Neural crest cell (in vitro differentiated cells): Measurements from ENCODE around the gene ZNF532. TPM values are rescaled to one million over a fixed set of nuclear protein-coding genes. Genes with fewer than 3 reads are reported as not detected.

Experiments
- DNase-seq: peaks from one replicate; pipeline ENCODE4 v3.0.0; 2021; ENCODE audit warnings: low read depth, mixed read lengths, low spot score
- H3K27ac Mint-ChIP-seq: one replicate; pipeline ENCODE4 v1.8.0; 2021; ENCODE audit warnings: mild to moderate bottlenecking, mixed read lengths; ENCODE audit not compliant: unreplicated experiment
- H3K27me3 Mint-ChIP-seq: 2 replicates; pipeline ENCODE4 v1.8.0; 2021; ENCODE audit warnings: low read depth, mild to moderate bottlenecking, mixed read lengths
- H3K36me3 Mint-ChIP-seq: 2 replicates; pipeline ENCODE4 v1.8.0; 2021; ENCODE audit warnings: low read depth, mild to moderate bottlenecking, mixed read lengths
- H3K4me1 Mint-ChIP-seq: 2 replicates; pipeline ENCODE4 v1.8.0; 2021; ENCODE audit warnings: mixed read lengths
- H3K4me3 Mint-ChIP-seq: one replicate; pipeline ENCODE4 v1.8.0; 2021; ENCODE audit warnings: mild to moderate bottlenecking, mixed read lengths
- H3K9me3 Mint-ChIP-seq: 2 replicates; pipeline ENCODE4 v1.8.0; 2021; ENCODE audit warnings: mixed read lengths
- CTCF ChIP-seq: fragments of 200-600 bp; sonication (generic); conservative IDR thresholded peaks from 2 replicates; pipeline ENCODE4 v1.5.0; 2021; ENCODE audit warnings: antibody characterized with exemption, mild to moderate bottlenecking
- total RNA-seq: library from RNA; stranded (reverse); gene quantifications from 2 replicates; pipeline ENCODE4 v1.2.1, GENCODE V29; 2021

ZNF532 gene
- total RNA-seq, 1 donor from 2014 or later = 171 TPM

GRCh38 chr18:59008302-59008974 is 143.8 kb downstream of the ZNF532 start:
- Mint-ChIP-seq H3K27me3 (no peaks in the 10 kb centered on the region), H3K27ac (no peak overlapping the region), H3K4me1 (peaks cover 26% of the 10 kb centered on the region), H3K9me3 (peaks cover 4% of the 10 kb centered on the region), H3K36me3 (peaks cover under 1% of the 10 kb centered on the region), H3K4me3 (no peak overlapping the region)
- no peak for TF ChIP-seq CTCF
- DNase-seq = no peak

GRCh38 chr18:59009846-59010245 is 145.2 kb downstream of the ZNF532 start:
- Mint-ChIP-seq H3K4me1 (peaks cover 22% of the 10 kb centered on the region), H3K9me3 (no peaks in the 10 kb centered on the region), H3K27me3 (no peaks in the 10 kb centered on the region), H3K36me3 (peaks cover 4% of the 10 kb centered on the region), H3K4me3 (no peak overlapping the region), H3K27ac (peak overlapping the region; percentile 31)
- DNase-seq = no peak
- TF ChIP-seq CTCF = no peak

- DNase-seq = no peak
- H3K27me3 Mint-ChIP-seq = no peaks in the 10 kb centered on the region
- peaks cover 8% of the 10 kb centered on the region for H3K36me3 Mint-ChIP-seq
Measured at GRCh38 chr18:59011289-59011688, 146.6 kb downstream of the ZNF532 start.

GRCh38 chr18:59011786-59012185 is 147.1 kb downstream of the ZNF532 start:
- Mint-ChIP-seq H3K9me3 (peaks cover 3% of the 10 kb centered on the region), H3K27ac (peak overlapping the region; percentile 27), H3K27me3 (no peaks in the 10 kb centered on the region), H3K4me1 (peaks cover 17% of the 10 kb centered on the region), H3K4me3 (no peak overlapping the region), H3K36me3 (peaks cover 8% of the 10 kb centered on the region)
- no peak for TF ChIP-seq CTCF
- DNase-seq = no peak

More at GRCh38 chr18:59011289-59011688, 146.6 kb downstream of the ZNF532 start:
- Mint-ChIP-seq H3K4me3 (no peak overlapping the region), H3K9me3 (no peaks in the 10 kb centered on the region), H3K27ac (peak overlapping the region; percentile 27), H3K4me1 (peaks cover 19% of the 10 kb centered on the region)
- no peak for TF ChIP-seq CTCF

- Mint-ChIP-seq H3K27ac (no peak overlapping the region), H3K4me3 (no peak overlapping the region), H3K36me3 (peaks cover 14% of the 10 kb centered on the region), H3K9me3 (peaks cover 9% of the 10 kb centered on the region), H3K27me3 (no peaks in the 10 kb centered on the region), H3K4me1 (peaks cover 14% of the 10 kb centered on the region)
- no peak for TF ChIP-seq CTCF
- no peak for DNase-seq
Measured at GRCh38 chr18:59012815-59013705, 148.4 kb downstream of the ZNF532 start.
